HepG2 (cell line): ENCODE measurements around the gene ZNF223. TPM values are rescaled to one million over a fixed set of nuclear protein-coding genes. Genes with fewer than 3 reads are reported as not detected.

Source experiments
- ATAC-seq: fragments of 200-7000 bp; cut with Tn5 transposase; 3 replicates; pipeline ENCODE4 v1.9.1; 2020; ENCODE audit warnings: mild to moderate bottlenecking, moderate library complexity
- BruUV-seq: library from RNA; stranded (reverse); fragments of 400-500 nt; replicated peaks from 2 replicates; lab custom pipeline; 2021; lab: Mats Ljungman, UMichigan
- CTCF ChIA-PET: fragments of 300-600 bp; formaldehyde crosslinking; extraction: SDS; loops from one replicate; lab custom pipeline; 2021; ENCODE audit warnings: low total read pairs, inconsistent platforms, low intra/inter-chr PET ratio; lab: Yijun Ruan, JAX
- POLR2A ChIA-PET: fragments of 350-600 bp; sonication (Branson Sonifier 250); formaldehyde crosslinking; loops from one replicate; lab custom pipeline; 2020; ENCODE audit warnings: antibody characterized with exemption, inconsistent platforms; lab: Yijun Ruan, JAX
- DNase-seq: peaks from one replicate; pipeline ENCODE4 v3.0.0-alpha.2; 2015; ENCODE audit warnings: low spot score
- FAIRE-seq: peaks from 3 replicates; lab custom pipeline; 2011; peaks lifted over from hg19 to GRCh38; lab: Jason Lieb, UNC
- H2AFZ ChIP-seq: one replicate; pipeline ENCODE4 v1.6.1; 2011; ENCODE audit warnings: low read length, inconsistent platforms
- H3K27ac ChIP-seq: fragments of 300-600 bp; 3 replicates; pipeline ENCODE4 v1.8.0; 2011; ENCODE audit warnings: mixed run types, mild to moderate bottlenecking, mixed read lengths, low read length, inconsistent platforms; ENCODE audit not compliant: insufficient read depth; ENCODE audit errors: extremely low read length
- H3K27me3 ChIP-seq, 2 experiments: fragments of 200-600 bp in 1 of 2; 2 replicates in 1 of 2; 3 replicates in 1 of 2; pipeline versions ENCODE4 v1.6.0 to v1.8.0; 2011; ENCODE audit warnings: low read length in 2 of 2, mild to moderate bottlenecking in 2 of 2, moderate library complexity in 2 of 2, inconsistent platforms in 1 of 2; ENCODE audit not compliant: insufficient read depth in 2 of 2, control insufficient read depth in 1 of 2
- H3K36me3 ChIP-seq, 2 experiments: fragments of 200-600 bp in 1 of 2; replicated peaks in 1 of 2; 2 replicates in 1 of 2; 3 replicates in 1 of 2; pipeline versions ENCODE4 v1.5.1 to v1.8.0; 2011; ENCODE audit warnings: low read length in 2 of 2, inconsistent platforms in 1 of 2; ENCODE audit not compliant: insufficient read depth in 2 of 2, control insufficient read depth in 1 of 2
- H3K4me1 ChIP-seq: 2 replicates; pipeline ENCODE4 v1.5.1; 2012; ENCODE audit warnings: low read length, inconsistent platforms; ENCODE audit not compliant: insufficient read depth
- H3K4me2 ChIP-seq: 2 replicates; pipeline ENCODE4 v1.6.0; 2011; ENCODE audit warnings: low read depth, low read length, inconsistent platforms
- H3K4me3 ChIP-seq, 3 experiments: fragments of 200-600 bp in 1 of 3; sonication (generic), shearing (Covaris generic) in 1 of 3; replicated peaks in 1 of 3; 2 replicates each; pipeline ENCODE4 v1.5.1; 2011 to 2016; ENCODE audit warnings: low read length in 3 of 3, inconsistent platforms in 2 of 3, low read depth in 2 of 3, mild to moderate bottlenecking in 2 of 3, control low read depth in 1 of 3, mixed read lengths in 1 of 3; ENCODE audit not compliant: insufficient read depth in 1 of 3
- H3K79me2 ChIP-seq: one replicate; pipeline ENCODE4 v1.6.1; 2011; ENCODE audit warnings: low read length, inconsistent platforms; ENCODE audit not compliant: insufficient read depth
- H3K9ac ChIP-seq: 2 replicates; pipeline ENCODE4 v1.6.0; 2011; ENCODE audit warnings: mild to moderate bottlenecking, low read depth, low read length, inconsistent platforms; ENCODE audit not compliant: insufficient read depth
- H3K9me3 ChIP-seq: 2 replicates; pipeline ENCODE4 v1.5.1; 2012; ENCODE audit warnings: mild to moderate bottlenecking, low read length
- H4K20me1 ChIP-seq: 2 replicates; pipeline ENCODE4 v1.6.0; 2011; ENCODE audit warnings: inconsistent platforms, mild to moderate bottlenecking, low read length, moderate library complexity; ENCODE audit not compliant: insufficient read depth
- BRD4 ChIP-seq: sonication (generic); formaldehyde crosslinking; IDR thresholded peaks from 2 replicates; pipeline ENCODE4 v1.4.0; 2020; ENCODE audit warnings: missing genetic modification reagents
- FOXC1 ChIP-seq: sonication (generic); formaldehyde crosslinking; IDR thresholded peaks from 2 replicates; pipeline ENCODE4 v1.8.0; 2022; ENCODE audit warnings: mild to moderate bottlenecking, missing genetic modification reagents, borderline replicate concordance
- MAFF ChIP-seq: IDR thresholded peaks from 2 replicates; pipeline ENCODE4 v1.6.1; 2011; ENCODE audit warnings: low read depth, low read length, improper control_type of control experiment
- MAFK ChIP-seq, 2 experiments: IDR thresholded peaks in 1 of 2; conservative IDR thresholded peaks in 1 of 2; 2 replicates each; pipeline ENCODE4 v1.6.1; 2011; ENCODE audit warnings: improper control_type of control experiment in 2 of 2, low read length in 2 of 2
- PAXIP1 ChIP-seq: sonication (generic); formaldehyde crosslinking; conservative IDR thresholded peaks from 2 replicates; pipeline ENCODE4 v1.4.0; 2020; ENCODE audit warnings: mild to moderate bottlenecking, missing genetic modification reagents, moderate library complexity
- PHB2 ChIP-seq: fragments of 450-650 bp; IDR thresholded peaks from 2 replicates; pipeline ENCODE4 v1.6.1; 2018; ENCODE audit not compliant: partially characterized antibody
- SIX1 ChIP-seq: sonication (generic); formaldehyde crosslinking; IDR thresholded peaks from 2 replicates; pipeline ENCODE4 v1.4.0; 2020; ENCODE audit warnings: missing genetic modification reagents, borderline replicate concordance
- TARDBP ChIP-seq: sonication (generic); formaldehyde crosslinking; IDR thresholded peaks from 2 replicates; pipeline ENCODE4 v1.8.0; 2022; ENCODE audit warnings: mild to moderate bottlenecking, missing genetic modification reagents
- TBP ChIP-seq: sonication (generic); formaldehyde crosslinking; IDR thresholded peaks from 2 replicates; pipeline ENCODE4 v1.5.0; 2020; ENCODE audit warnings: missing genetic modification reagents
- ZEB1 ChIP-seq: IDR thresholded peaks from 2 replicates; pipeline ENCODE4 v1.6.1; 2012; ENCODE audit warnings: mild to moderate bottlenecking, low read depth, inconsistent platforms; ENCODE audit not compliant: insufficient replicate concordance
- ZNF136 ChIP-seq: sonication (generic); formaldehyde crosslinking; IDR thresholded peaks from 2 replicates; pipeline ENCODE4 v1.8.1; 2022; ENCODE audit warnings: low read depth, mild to moderate bottlenecking, moderate library complexity, missing genetic modification reagents
- WGBS: methylation state at CpG from one replicate; pipeline ENCODE4 v1.1.6; 2017; ENCODE audit warnings: low lambda C conversion rate; 5-methylcytosine and 5-hydroxymethylcytosine counted together
- in situ Hi-C: cut with HindIII; loops from 2 replicates; pipeline ENCODE4 v1.10.0; 2017; ENCODE audit warnings: low pct_unique_long_range_greater_than_20kb; ENCODE audit not compliant: extremely low pct_ligation_motif_present
- intact Hi-C: fragments of 100-400 bp; cut with micrococcal nuclease; formaldehyde crosslinking; loops from one replicate; pipeline ENCODE4 v1.10.0; 2022; ENCODE audit not compliant: unreplicated experiment
- polyA plus RNA-seq, 8 experiments: library from polyadenylated mRNA; depleted of rRNA in 3 of 8; stranded (reverse) in 7 of 8; unstranded in 1 of 8; fragments of >200 nt; fragmentation: Illumina TruSeq in 4 of 8; extraction: Trizol in 4 of 8; gene quantifications; 2 replicates each; pipeline versions ENCODE4 v1.2.1 to v1.2.3, GENCODE V29; 2011 to 2016; ENCODE audit warnings: low read depth in 4 of 8, missing spikeins in 1 of 8, mixed read lengths in 1 of 8; ENCODE audit not compliant: insufficient read depth in 1 of 8
- total RNA-seq, 5 experiments: library from RNA; depleted of rRNA; stranded (reverse); fragments of >200 nt; fragmentation: Illumina TruSeq; extraction: Trizol; gene quantifications; 2 replicates each; pipeline ENCODE4 v1.2.3, GENCODE V29; 2016; ENCODE audit warnings: low read depth in 1 of 5
- TF ChIP-seq, protein P1 (sequence below): sonication (generic); formaldehyde crosslinking; IDR thresholded peaks from 2 replicates; pipeline ENCODE4 v1.4.0; 2020; ENCODE audit warnings: missing genetic modification reagents
- TF ChIP-seq, protein P2 (sequence below): sonication (generic); formaldehyde crosslinking; IDR thresholded peaks from 2 replicates; pipeline ENCODE4 v1.5.0; 2020; ENCODE audit warnings: missing genetic modification reagents

ZNF223 gene
- total and polyA plus RNA-seq, 2 of the 13 experiments (the other 11 are each of a cell fraction or from before 2014, with no cell fraction given): 2.0 to 4.8 TPM

GRCh38 chr19:44019498-44019897 is 32.3 kb upstream of the ZNF223 start:
- Histone ChIP-seq H4K20me1 (no peaks in the 10 kb centered on the region), H2AFZ (no peak overlapping the region), H3K79me2 (no peaks in the 10 kb centered on the region), H3K27me3 (no peaks in the 10 kb centered on the region), H3K4me3 (no peak overlapping the region), H3K4me2 (no peak overlapping the region), H3K27ac (no peak overlapping the region), H3K9ac (no peak overlapping the region), H3K4me1 (peaks cover 1% of the 10 kb centered on the region; the same call in 1 of the 2 replicates), H3K9me3 (0 out of 2 replicates have a peak, but pooled peaks cover 4% of the 10 kb centered on the region), H3K36me3 (no peaks in the 10 kb centered on the region)
- in situ Hi-C loops (no loop called here), intact Hi-C loops (no loop called here)
- 5% methylated on average over 2 of the region's 2 CpGs for WGBS
- FAIRE-seq (no peak), DNase-seq (no peak), ATAC-seq (no peak)
- POLR2A ChIA-PET: no interaction called here
- TF ChIP-seq MAFF: 0 out of 2 replicates have a peak, but pooled peaks have one; percentile 5
- peak; percentile 25 to 51; a peak in 2 of 4 replicates for TF ChIP-seq MAFK (conservative IDR thresholded peaks at IDR 0.05 in 1 of 2, IDR thresholded peaks at IDR 0.05 in 1 of 2; ENCODE audit: low read length in 2 of 2)
- TF ChIP-seq ZEB1: no peak
- CTCF ChIA-PET: no interaction called here
- no TSS peak for BruUV-seq

GRCh38 chr19:44021221-44021620 is 30.6 kb upstream of the ZNF223 start:
- BruUV-seq: no TSS peak
- H3K9me3 ChIP-seq: no peaks in the 10 kb centered on the region
- no peak overlapping the region for H3K4me2 ChIP-seq
- no peak for FAIRE-seq
- intact Hi-C loops: no loop called here
- no peaks in the 10 kb centered on the region; a peak in 1 of 5 replicates for H3K27me3 ChIP-seq
- in situ Hi-C loops: no loop called here
- ChIA-PET POLR2A (no interaction called here), CTCF (no interaction called here)
- no peak for DNase-seq
- H3K4me1 ChIP-seq: peaks cover 10% of the 10 kb centered on the region; the same call in 1 of the 2 replicates
- no peaks in the 10 kb centered on the region for H3K36me3 ChIP-seq
- peaks cover 4% of the 10 kb centered on the region for H3K79me2 ChIP-seq
- H3K9ac ChIP-seq: no peak overlapping the region
- H4K20me1 ChIP-seq: no peaks in the 10 kb centered on the region
- no peak overlapping the region for H3K4me3 ChIP-seq
- no peak for ATAC-seq
- no peak overlapping the region for H2AFZ ChIP-seq
- no peak overlapping the region for H3K27ac ChIP-seq
- TF ChIP-seq, protein P1, sequence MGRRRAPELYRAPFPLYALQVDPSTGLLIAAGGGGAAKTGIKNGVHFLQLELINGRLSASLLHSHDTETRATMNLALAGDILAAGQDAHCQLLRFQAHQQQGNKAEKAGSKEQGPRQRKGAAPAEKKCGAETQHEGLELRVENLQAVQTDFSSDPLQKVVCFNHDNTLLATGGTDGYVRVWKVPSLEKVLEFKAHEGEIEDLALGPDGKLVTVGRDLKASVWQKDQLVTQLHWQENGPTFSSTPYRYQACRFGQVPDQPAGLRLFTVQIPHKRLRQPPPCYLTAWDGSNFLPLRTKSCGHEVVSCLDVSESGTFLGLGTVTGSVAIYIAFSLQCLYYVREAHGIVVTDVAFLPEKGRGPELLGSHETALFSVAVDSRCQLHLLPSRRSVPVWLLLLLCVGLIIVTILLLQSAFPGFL (CRISPR knock-in tag): no peak
- no peak for TF ChIP-seq SIX1 (CRISPR knock-in tag)
- TF ChIP-seq PHB2: no peak
- TF ChIP-seq BRD4: no peak
- no peak for TF ChIP-seq TARDBP
- TF ChIP-seq PAXIP1 (CRISPR knock-in tag): no peak
- TF ChIP-seq ZNF136: no peak
- TF ChIP-seq, protein P2, sequence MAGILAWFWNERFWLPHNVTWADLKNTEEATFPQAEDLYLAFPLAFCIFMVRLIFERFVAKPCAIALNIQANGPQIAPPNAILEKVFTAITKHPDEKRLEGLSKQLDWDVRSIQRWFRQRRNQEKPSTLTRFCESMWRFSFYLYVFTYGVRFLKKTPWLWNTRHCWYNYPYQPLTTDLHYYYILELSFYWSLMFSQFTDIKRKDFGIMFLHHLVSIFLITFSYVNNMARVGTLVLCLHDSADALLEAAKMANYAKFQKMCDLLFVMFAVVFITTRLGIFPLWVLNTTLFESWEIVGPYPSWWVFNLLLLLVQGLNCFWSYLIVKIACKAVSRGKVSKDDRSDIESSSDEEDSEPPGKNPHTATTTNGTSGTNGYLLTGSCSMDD (CRISPR knock-in tag): no peak
- TF ChIP-seq TBP (CRISPR knock-in tag): no peak
- no peak for TF ChIP-seq FOXC1
